BE2C (cell line): ENCODE results near the gene CD82.
"Not testable (repeated sequence)": the region's sequence is repeated elsewhere in the genome, so short reads cannot be mapped to it uniquely, and the experiment has no call there.

ENCODE experiments used
- DNase-seq: peaks from one replicate; pipeline ENCODE4 v3.0.0-alpha.2; 2020
- H3K27me3 ChIP-seq: fragments of 250-450 bp; sonication (Bioruptor Pico); 2 replicates; pipeline ENCODE4 v1.5.1; 2020; ENCODE audit warnings: mild to moderate bottlenecking
- H3K36me3 ChIP-seq: fragments of 250-450 bp; sonication (Bioruptor Pico); 2 replicates; pipeline ENCODE4 v1.5.1; 2020; ENCODE audit warnings: mild to moderate bottlenecking
- H3K4me1 ChIP-seq: fragments of 250-450 bp; sonication (Bioruptor Pico); 2 replicates; pipeline ENCODE4 v1.5.1; 2020
- H3K4me3 ChIP-seq: 2 replicates; pipeline ENCODE4 v1.5.1; 2011; ENCODE audit warnings: low read depth, low read length
- H3K9me3 ChIP-seq: fragments of 250-450 bp; sonication (Bioruptor Pico); 2 replicates; pipeline ENCODE4 v1.5.1; 2020
- CTCF ChIP-seq: IDR thresholded peaks from 2 replicates; pipeline ENCODE4 v1.5.1; 2012; ENCODE audit warnings: mild to moderate bottlenecking, low read depth, low read length

The CD82 gene

GRCh38 chr11:44637487-44637886, 72.0 kb downstream of the CD82 start:
- TF ChIP-seq CTCF, result no peak
- H3K36me3 ChIP-seq, result no peaks in the 10 kb centered on the region
- peaks cover 6% of the 10 kb centered on the region for H3K4me1 ChIP-seq
- no peaks in the 10 kb centered on the region for H3K27me3 ChIP-seq
- no peaks in the 10 kb centered on the region for H3K9me3 ChIP-seq
- no peak overlapping the region for H3K4me3 ChIP-seq
- DNase-seq, result no peak

- no peak for TF ChIP-seq CTCF
- DNase-seq, result no peak
- H3K9me3 ChIP-seq, result no peaks in the 10 kb centered on the region
- H3K4me1 ChIP-seq, result peaks cover 6% of the 10 kb centered on the region
- no peak overlapping the region for H3K4me3 ChIP-seq
- H3K36me3 ChIP-seq, result no peaks in the 10 kb centered on the region
- H3K27me3 ChIP-seq, result no peaks in the 10 kb centered on the region
Observed at GRCh38 chr11:44638032-44638431, 72.6 kb downstream of the CD82 start.

- no peak for TF ChIP-seq CTCF
- Histone ChIP-seq H3K4me3 (no peak overlapping the region), H3K27me3 (no peaks in the 10 kb centered on the region), H3K9me3 (no peaks in the 10 kb centered on the region), H3K4me1 (no peaks in the 10 kb centered on the region), H3K36me3 (no peaks in the 10 kb centered on the region)
- DNase-seq, result no peak
Observed at GRCh38 chr11:44643217-44643616, 77.8 kb downstream of the CD82 start.

GRCh38 chr11:44645827-44646226, 80.4 kb downstream of the CD82 start:
- Histone ChIP-seq H3K4me3 (no peak overlapping the region), H3K4me1 (no peaks in the 10 kb centered on the region), H3K36me3 (no peaks in the 10 kb centered on the region), H3K27me3 (no peaks in the 10 kb centered on the region), H3K9me3 (no peaks in the 10 kb centered on the region)
- DNase-seq, result no peak
- no peak for TF ChIP-seq CTCF

GRCh38 chr11:44647255-44647955, 81.9 kb downstream of the CD82 start:
- not testable (repeated sequence) for H3K27me3 ChIP-seq, H3K36me3 ChIP-seq, DNase-seq

GRCh38 chr11:44648109-44648508, 82.6 kb downstream of the CD82 start:
- Histone ChIP-seq H3K4me3 (no peak overlapping the region), H3K27me3 (no peaks in the 10 kb centered on the region), H3K4me1 (no peaks in the 10 kb centered on the region), H3K9me3 (no peaks in the 10 kb centered on the region), H3K36me3 (no peaks in the 10 kb centered on the region)
- DNase-seq, result no peak
- TF ChIP-seq CTCF, result no peak

More at GRCh38 chr11:44647255-44647955, 81.9 kb downstream of the CD82 start:
- H3K4me3 ChIP-seq, H3K9me3 ChIP-seq, H3K4me1 ChIP-seq: not testable (repeated sequence)
